ENCODE measurements around the gene CFAP45. TPM values are rescaled to one million over a fixed set of nuclear protein-coding genes. Genes with fewer than 3 reads are reported as not detected.
A peak's percentile ranks its signal among the peaks of the same experiment; 100 is the strongest.

CFAP45 gene
- total RNA-seq, 1 donor from 2014 or later = 1.2 TPM

- intact Hi-C loops (cut with DNase I) = no loop called here
- DNase-seq = no peak
- no peak for ATAC-seq (ENCODE audit: poor library complexity)
Observed at GRCh38 chr1:159938211-159938852, 38.4 kb upstream of the CFAP45 start.

- ATAC-seq (ENCODE audit: poor library complexity) = no peak
- DNase-seq = no peak
- intact Hi-C loops (cut with DNase I) = loop anchor here (2.0 kb wide), 1 partner anchor 70 kb away; no protein-coding TSS in a partner anchor
Observed at GRCh38 chr1:159937054-159937750, 37.2 kb upstream of the CFAP45 start.

DNA sequence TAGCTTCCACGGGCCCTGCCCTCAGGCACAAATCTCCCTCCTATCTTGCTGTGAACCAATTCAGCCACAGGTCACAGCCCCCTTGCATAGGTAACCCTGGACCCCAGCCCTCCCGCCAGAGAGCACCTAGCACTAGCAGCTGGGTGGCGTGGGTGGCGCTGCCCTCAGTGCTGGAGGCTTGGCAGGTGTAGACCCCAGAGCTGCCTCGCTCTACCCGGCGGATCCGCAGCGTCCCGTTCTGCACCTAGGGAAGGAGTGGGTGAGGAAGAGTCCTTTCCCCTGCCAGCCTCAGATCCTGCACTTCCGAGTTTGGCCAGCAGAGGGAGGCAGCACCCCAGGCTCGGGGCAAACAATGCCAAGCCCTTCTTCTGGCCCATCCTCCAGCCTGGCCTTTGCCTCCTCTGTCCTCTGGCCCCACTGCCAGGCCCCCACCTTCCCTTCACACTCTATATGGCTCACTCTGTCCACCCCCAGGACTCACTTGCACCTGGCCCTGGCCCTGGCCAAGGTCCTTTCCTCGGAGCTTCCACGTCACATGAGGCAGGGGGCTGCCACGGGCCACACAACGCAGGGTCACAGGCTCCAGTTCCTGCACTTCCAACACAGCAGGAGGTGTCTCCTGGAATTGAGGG lies 36.4 kb upstream of the CFAP45 start:
- ATAC-seq (ENCODE audit: poor library complexity) (peak; percentile 85), DNase-seq (peak; percentile 80)
- intact Hi-C loops (cut with DNase I) = loop anchor here (2.0 kb wide), 1 partner anchor 70 kb away; no protein-coding TSS in a partner anchor

DNA sequence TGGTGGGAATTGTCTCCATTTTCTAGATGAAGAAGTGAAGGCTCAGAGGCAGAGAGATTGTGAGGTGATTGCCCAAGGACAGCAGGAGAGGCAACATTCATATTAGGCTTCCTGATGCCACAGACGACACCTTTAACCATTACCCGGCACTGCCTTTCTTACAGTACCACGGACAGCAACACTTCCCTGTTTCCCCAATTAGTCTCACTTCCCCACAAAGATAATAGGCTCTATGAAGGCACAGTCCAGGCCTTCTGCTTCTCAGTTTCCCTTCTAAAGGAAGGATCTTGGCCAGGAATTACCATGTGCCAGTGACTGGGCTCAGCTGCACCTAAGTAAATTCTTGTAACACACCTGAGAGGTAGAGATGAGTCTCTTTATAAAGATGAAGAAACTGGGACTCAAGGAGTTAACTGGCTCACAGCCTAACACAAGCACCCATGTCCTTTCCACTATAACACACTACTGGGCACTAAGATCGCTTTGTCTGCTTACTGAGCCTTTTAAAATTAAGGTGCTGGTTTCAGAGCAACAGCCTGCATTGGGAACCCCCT lies 35.8 kb upstream of the CFAP45 start:
- intact Hi-C loops (cut with DNase I) = loop anchor here (2.0 kb wide), 1 partner anchor 71 kb away; no protein-coding TSS in a partner anchor
- ATAC-seq (ENCODE audit: poor library complexity) (peak; percentile 45), DNase-seq (no peak)

- intact Hi-C loops (cut with DNase I) = no loop called here
- DNase-seq = no peak
- ATAC-seq (ENCODE audit: poor library complexity) = no peak
Observed at GRCh38 chr1:159935305-159935704, 35.3 kb upstream of the CFAP45 start.

DNA sequence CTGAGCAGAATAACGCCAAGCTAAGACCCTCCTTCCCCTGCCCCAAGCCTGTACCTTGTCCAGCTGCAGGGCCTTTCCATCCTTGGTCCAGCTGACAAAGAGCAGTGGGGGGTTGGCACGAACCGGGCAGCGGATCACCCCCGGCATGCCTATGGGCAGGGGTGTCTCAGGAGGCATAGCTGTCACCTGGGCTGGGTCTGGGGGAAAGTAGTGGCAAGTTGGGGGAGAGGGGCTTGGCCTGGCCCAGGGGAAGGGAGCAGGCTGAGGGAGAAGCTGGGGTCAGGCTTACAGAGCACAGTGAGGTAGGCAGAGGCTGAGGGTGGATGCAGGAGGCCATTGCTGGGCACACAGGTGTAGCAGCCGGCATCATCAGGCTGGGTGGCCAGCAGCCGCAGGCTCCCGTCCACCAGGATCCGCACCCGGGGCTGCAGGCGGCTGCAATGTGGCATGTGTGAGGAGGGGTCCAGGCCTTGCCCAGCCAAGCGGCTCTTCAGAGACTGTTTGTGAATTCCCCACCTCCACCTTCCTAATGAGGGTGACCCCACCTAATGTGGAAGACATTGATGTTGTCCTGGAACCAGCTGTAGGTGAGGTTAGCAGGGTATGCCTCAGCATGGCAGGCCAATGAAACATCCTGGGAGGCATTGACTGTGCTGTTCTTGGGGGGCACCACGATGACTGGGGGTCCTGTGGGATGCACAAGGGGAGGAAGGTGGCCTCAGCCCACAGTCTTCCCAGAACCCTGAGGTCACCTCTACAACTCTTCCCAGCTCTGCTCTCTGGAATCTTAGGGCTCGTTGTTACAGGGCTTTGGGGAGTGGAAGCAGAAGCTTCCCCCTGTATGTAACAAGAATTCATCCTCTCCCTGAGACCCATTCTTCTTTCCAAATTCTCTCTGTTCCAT lies 34.4 kb upstream of the CFAP45 start:
- ATAC-seq (ENCODE audit: poor library complexity) (no peak), DNase-seq (no peak)
- intact Hi-C loops (cut with DNase I) = no loop called here

DNA sequence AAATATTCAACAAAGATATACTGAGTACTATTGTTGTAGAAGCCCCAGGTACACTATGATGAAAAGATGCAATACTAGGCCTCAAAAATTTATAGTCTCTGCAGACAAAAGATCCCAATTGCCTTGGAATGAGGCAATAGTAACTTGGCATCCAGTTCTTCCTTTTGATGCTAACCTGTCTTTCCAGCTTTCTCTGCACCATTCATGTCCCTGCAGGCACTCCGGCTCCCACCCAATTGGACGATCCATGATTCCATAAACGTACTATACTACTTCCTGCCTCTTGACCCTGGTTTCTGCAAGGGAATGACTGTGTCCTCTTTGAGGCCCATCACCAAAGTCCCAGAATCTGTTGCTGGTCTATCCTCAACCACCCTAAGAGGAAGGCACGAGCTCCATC lies 33.4 kb upstream of the CFAP45 start:
- intact Hi-C loops (cut with DNase I) = no loop called here
- no peak for ATAC-seq (ENCODE audit: poor library complexity)
- no peak for DNase-seq

DNA sequence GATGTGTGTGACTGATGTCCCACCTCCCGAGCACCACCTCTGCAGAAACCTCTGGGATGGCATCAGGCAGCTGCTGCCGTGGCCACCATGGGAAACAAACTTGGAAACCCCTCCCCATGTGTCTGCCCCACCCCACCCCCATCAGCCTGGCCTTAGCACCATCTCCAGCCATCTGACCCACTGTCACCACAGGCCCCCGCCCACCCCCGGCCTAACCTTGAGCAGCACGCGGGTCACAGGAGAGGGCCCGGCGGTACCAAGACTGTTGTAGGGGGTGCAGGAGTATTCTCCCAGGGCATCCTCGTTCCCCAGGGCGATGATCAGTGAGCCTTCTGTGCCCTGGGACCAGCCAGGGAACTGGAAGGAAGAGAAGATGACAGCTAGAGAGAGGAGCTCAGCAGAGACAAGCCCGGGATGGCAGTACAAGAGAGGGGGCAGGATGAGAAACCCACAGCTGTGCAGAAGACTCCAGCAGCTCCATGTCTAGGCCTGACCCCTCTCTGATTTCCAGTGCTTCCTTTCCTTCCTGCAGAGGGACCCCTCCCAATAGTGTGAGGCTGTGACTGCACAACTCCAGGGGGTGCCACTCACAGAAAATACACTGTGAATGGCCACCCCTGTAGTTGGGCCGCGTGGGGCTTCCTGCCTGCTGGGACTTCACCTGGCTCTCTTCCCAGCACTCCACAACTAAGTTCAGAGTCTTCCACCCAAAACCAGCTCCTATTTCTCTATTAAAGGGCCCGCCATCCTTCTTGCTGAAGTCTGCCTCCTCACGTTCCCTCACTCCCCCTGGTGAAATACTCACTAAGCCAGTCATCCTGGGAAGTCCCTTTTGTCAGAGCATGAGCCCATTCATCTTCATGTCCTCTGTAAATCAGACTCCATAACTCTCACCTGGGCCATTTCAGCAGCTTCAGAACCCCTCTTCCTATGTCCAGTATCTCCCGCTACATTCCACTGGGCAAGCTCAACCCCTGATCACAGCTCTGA lies 32.6 kb upstream of the CFAP45 start:
- intact Hi-C loops (cut with DNase I) = no loop called here
- DNase-seq (no peak), ATAC-seq (ENCODE audit: poor library complexity) (no peak)

DNA sequence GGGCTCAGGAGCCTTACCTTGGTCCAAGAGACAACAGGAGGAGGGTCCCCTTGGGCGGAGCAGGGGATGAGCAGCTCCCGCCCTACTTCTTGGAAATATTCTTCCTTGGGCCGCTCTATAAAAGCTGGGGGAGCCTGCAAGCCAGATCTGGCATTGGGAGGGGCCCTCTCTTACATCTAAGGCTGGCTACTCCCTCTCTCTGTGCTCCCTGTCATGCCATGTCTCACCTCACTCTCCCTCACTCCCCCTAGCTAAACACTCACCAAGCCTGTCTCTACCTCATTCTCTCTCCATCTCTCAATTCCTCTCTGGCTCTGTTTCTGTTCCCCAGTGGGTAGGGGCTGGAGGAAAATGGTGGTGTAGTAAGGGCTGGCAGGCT lies 31.8 kb upstream of the CFAP45 start:
- no peak for DNase-seq
- no peak for ATAC-seq (ENCODE audit: poor library complexity)
- intact Hi-C loops (cut with DNase I) = no loop called here

- intact Hi-C loops (cut with DNase I) = no loop called here
- no peak for ATAC-seq (ENCODE audit: poor library complexity)
Observed at GRCh38 chr1:159931101-159931794, 31.3 kb upstream of the CFAP45 start.

GRCh38 chr1:159930634-159931033 lies 30.7 kb upstream of the CFAP45 start:
- intact Hi-C loops (cut with DNase I) = no loop called here
- ATAC-seq (ENCODE audit: poor library complexity) (no peak), DNase-seq (no peak)

More at GRCh38 chr1:159931101-159931794, 31.3 kb upstream of the CFAP45 start:
- no peak for DNase-seq

DNA sequence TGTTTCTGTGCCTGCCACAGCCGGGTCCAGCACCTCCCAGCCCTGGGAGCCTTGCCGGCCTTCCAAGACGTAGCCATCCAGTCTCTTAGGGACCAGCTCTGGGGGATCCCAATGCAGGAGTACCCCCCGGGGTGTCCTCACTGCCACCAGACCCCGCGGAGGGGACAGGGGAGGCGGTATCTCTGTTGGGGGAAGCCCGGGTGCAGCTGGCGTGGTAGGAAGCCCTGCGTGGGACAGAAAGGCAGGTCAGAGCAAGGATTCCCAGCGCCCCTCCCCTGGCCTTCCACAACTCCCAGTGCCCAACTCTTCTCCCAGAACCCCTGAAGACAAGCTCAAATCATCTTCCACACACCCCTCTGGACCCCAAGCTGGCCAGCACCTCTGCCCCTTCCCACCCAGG lies 30.3 kb upstream of the CFAP45 start:
- intact Hi-C loops (cut with DNase I) = no loop called here
- ATAC-seq (ENCODE audit: poor library complexity) (no peak), DNase-seq (no peak)

GRCh38 chr1:159929155-159930051 lies 29.4 kb upstream of the CFAP45 start:
- intact Hi-C loops (cut with DNase I) = loop anchor here (10.0 kb wide), 1 partner anchor 75 kb away; no protein-coding TSS in a partner anchor
- no peak for ATAC-seq (ENCODE audit: poor library complexity)
- DNase-seq = no peak

GRCh38 chr1:159928491-159929050 lies 28.6 kb upstream of the CFAP45 start:
- DNase-seq = no peak
- ATAC-seq (ENCODE audit: poor library complexity) = no peak
- intact Hi-C loops (cut with DNase I) = loop anchor here (10.0 kb wide), 1 partner anchor 74 kb away; no protein-coding TSS in a partner anchor

DNA sequence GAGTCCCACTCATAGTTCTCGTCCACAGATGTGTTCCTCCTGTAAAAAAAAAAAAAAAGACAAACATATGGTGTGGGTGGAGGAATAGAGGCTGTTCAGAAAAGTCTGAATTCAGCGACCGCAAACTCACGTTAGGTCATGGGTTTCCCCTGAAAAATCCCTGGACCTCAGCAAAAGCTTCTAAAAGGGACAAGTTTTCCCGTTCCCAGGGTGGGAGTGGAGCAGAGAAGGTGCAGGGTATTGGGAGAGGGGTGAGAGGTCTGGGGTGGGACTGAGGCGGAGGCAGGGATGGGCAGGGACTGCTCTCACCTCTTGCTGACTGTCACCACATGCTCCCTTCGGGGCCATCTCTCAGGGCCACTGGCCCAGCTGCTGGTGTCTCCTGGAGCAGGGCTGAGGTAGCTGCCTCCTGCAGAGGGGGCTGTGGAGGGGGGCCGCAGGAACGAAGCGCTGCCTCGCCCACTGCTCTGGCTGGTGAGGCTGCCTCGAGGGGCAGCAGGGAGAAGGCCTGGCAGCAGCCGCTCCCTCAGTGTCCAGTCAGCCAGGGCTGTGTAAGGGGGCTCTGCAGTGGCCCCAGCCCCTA lies 28.0 kb upstream of the CFAP45 start:
- intact Hi-C loops (cut with DNase I) = loop anchor here (10.0 kb wide), 1 partner anchor 73 kb away; no protein-coding TSS in a partner anchor
- DNase-seq = no peak

More for the DNA sequence above, 28.0 kb upstream of the CFAP45 start:
- no peak for ATAC-seq (ENCODE audit: poor library complexity)
